Measurements from ENCODE around the gene CADM1. TPM values are rescaled to one million over a fixed set of nuclear protein-coding genes. Genes with fewer than 3 reads are reported as not detected.

The CADM1 gene
- total and polyA plus RNA-seq, 5 donors: 14.8 to 42.6 (median 31.9) TPM

- no peak overlapping the region for H3K4me3 ChIP-seq (ENCODE audit: low read length)
- H3K9me3 ChIP-seq (ENCODE audit: control insufficient read depth, low read length): no peaks in the 10 kb centered on the region
- H3K27ac ChIP-seq (ENCODE audit: low read length): no peak overlapping the region
- ATAC-seq: no peak
- 84% methylated on average over 6 of the region's 6 CpGs for WGBS
- intact Hi-C loops (cut with DNase I): no loop called here
- peaks cover 2% of the 10 kb centered on the region for H3K4me1 ChIP-seq (ENCODE audit: control insufficient read depth, insufficient read depth, low read length)
- no peaks in the 10 kb centered on the region for H3K27me3 ChIP-seq (ENCODE audit: control insufficient read depth, insufficient read depth)
- no peak for DNase-seq
Observed at GRCh38 chr11:115352805-115353485, 151.3 kb downstream of the CADM1 start.

GRCh38 chr11:115349335-115350017 lies 154.7 kb downstream of the CADM1 start:
- WGBS: 73% methylated on average over 7 of the region's 7 CpGs
- Histone ChIP-seq H3K27me3 (ENCODE audit: control insufficient read depth, insufficient read depth) (no peaks in the 10 kb centered on the region), H3K4me1 (ENCODE audit: control insufficient read depth, insufficient read depth, low read length) (peaks cover 2% of the 10 kb centered on the region), H3K9me3 (ENCODE audit: control insufficient read depth, low read length) (no peaks in the 10 kb centered on the region), H3K27ac (ENCODE audit: low read length) (no peak overlapping the region), H3K4me3 (ENCODE audit: low read length) (no peak overlapping the region)
- DNase-seq (no peak), ATAC-seq (no peak)
- intact Hi-C loops (cut with DNase I): loop anchor here in 1 of 4 donors (10.0 kb wide), 1 partner anchor 145 kb away; no protein-coding TSS in a partner anchor

GRCh38 chr11:115348416-115348815 lies 155.8 kb downstream of the CADM1 start:
- Histone ChIP-seq H3K9me3 (ENCODE audit: control insufficient read depth, low read length) (no peaks in the 10 kb centered on the region), H3K4me3 (ENCODE audit: low read length) (no peak overlapping the region), H3K27ac (ENCODE audit: low read length) (no peak overlapping the region), H3K27me3 (ENCODE audit: control insufficient read depth, insufficient read depth) (no peaks in the 10 kb centered on the region), H3K4me1 (ENCODE audit: control insufficient read depth, insufficient read depth, low read length) (peaks cover under 1% of the 10 kb centered on the region)
- intact Hi-C loops (cut with DNase I): loop anchor here in 1 of 4 donors (10.0 kb wide), 1 partner anchor 146 kb away; no protein-coding TSS in a partner anchor
- 87% methylated on average over 6 of the region's 6 CpGs for WGBS
- ATAC-seq: no peak
- no peak for DNase-seq

GRCh38 chr11:115347106-115347505 lies 157.1 kb downstream of the CADM1 start:
- no peaks in the 10 kb centered on the region for H3K27me3 ChIP-seq (ENCODE audit: control insufficient read depth, insufficient read depth)
- 88% methylated on average over 4 of the region's 4 CpGs for WGBS
- no peaks in the 10 kb centered on the region for H3K4me1 ChIP-seq (ENCODE audit: control insufficient read depth, insufficient read depth, low read length)
- intact Hi-C loops (cut with DNase I): loop anchor here in 1 of 4 donors (10.0 kb wide), 1 partner anchor 148 kb away; no protein-coding TSS in a partner anchor
- H3K9me3 ChIP-seq (ENCODE audit: control insufficient read depth, low read length): no peaks in the 10 kb centered on the region
- H3K4me3 ChIP-seq (ENCODE audit: low read length): no peak overlapping the region
- DNase-seq (no peak), ATAC-seq (no peak)
- no peak overlapping the region for H3K27ac ChIP-seq (ENCODE audit: low read length)

- Histone ChIP-seq H3K4me3 (ENCODE audit: low read length) (no peak overlapping the region), H3K27ac (ENCODE audit: low read length) (no peak overlapping the region), H3K4me1 (ENCODE audit: control insufficient read depth, insufficient read depth, low read length) (no peaks in the 10 kb centered on the region), H3K27me3 (ENCODE audit: control insufficient read depth, insufficient read depth) (no peaks in the 10 kb centered on the region), H3K9me3 (ENCODE audit: control insufficient read depth, low read length) (no peaks in the 10 kb centered on the region)
- ATAC-seq (no peak), DNase-seq (no peak)
- WGBS: 75% methylated on average over 2 of the region's 2 CpGs
- intact Hi-C loops (cut with DNase I): loop anchor here in 1 of 4 donors (10.0 kb wide), 1 partner anchor 149 kb away; no protein-coding TSS in a partner anchor
Observed at GRCh38 chr11:115345840-115346239, 158.4 kb downstream of the CADM1 start.

- Histone ChIP-seq H3K4me1 (ENCODE audit: control insufficient read depth, insufficient read depth, low read length) (no peaks in the 10 kb centered on the region), H3K9me3 (ENCODE audit: control insufficient read depth, low read length) (no peaks in the 10 kb centered on the region), H3K27me3 (ENCODE audit: control insufficient read depth, insufficient read depth) (no peaks in the 10 kb centered on the region), H3K27ac (ENCODE audit: low read length) (no peak overlapping the region), H3K4me3 (ENCODE audit: low read length) (no peak overlapping the region)
- DNase-seq (no peak), ATAC-seq (no peak)
- intact Hi-C loops (cut with DNase I): loop anchor here in 1 of 4 donors (10.0 kb wide), 1 partner anchor 149 kb away; no protein-coding TSS in a partner anchor
Observed at GRCh38 chr11:115345361-115345760, 158.9 kb downstream of the CADM1 start.

GRCh38 chr11:115344846-115345245 lies 159.4 kb downstream of the CADM1 start:
- no peak overlapping the region for H3K27ac ChIP-seq (ENCODE audit: low read length)
- WGBS: 66% methylated on average over 4 of the region's 4 CpGs
- ATAC-seq (no peak), DNase-seq (no peak)
- H3K4me3 ChIP-seq (ENCODE audit: low read length): no peak overlapping the region
- no peaks in the 10 kb centered on the region for H3K4me1 ChIP-seq (ENCODE audit: control insufficient read depth, insufficient read depth, low read length)
- H3K9me3 ChIP-seq (ENCODE audit: control insufficient read depth, low read length): no peaks in the 10 kb centered on the region
- H3K27me3 ChIP-seq (ENCODE audit: control insufficient read depth, insufficient read depth): no peaks in the 10 kb centered on the region
- intact Hi-C loops (cut with DNase I): loop anchor here in 2 of 4 donors (5.0 to 10.0 kb wide), 2 partner anchors 150 to 157 kb away; partner anchors contain the start of gene CADM1 (in 1 of the 2)

- H3K9me3 ChIP-seq (ENCODE audit: control insufficient read depth, low read length): no peaks in the 10 kb centered on the region
- H3K4me1 ChIP-seq (ENCODE audit: control insufficient read depth, insufficient read depth, low read length): no peaks in the 10 kb centered on the region
- intact Hi-C loops (cut with DNase I): loop anchor here in 2 of 4 donors (5.0 to 10.0 kb wide), 2 partner anchors 153 to 160 kb away; partner anchors contain the start of gene CADM1 (in 1 of the 2)
- DNase-seq (no peak), ATAC-seq (no peak)
- H3K27me3 ChIP-seq (ENCODE audit: control insufficient read depth, insufficient read depth): no peaks in the 10 kb centered on the region
- H3K27ac ChIP-seq (ENCODE audit: low read length): no peak overlapping the region
- H3K4me3 ChIP-seq (ENCODE audit: low read length): no peak overlapping the region
- WGBS: 87% methylated on average over 3 of the region's 3 CpGs
Observed at GRCh38 chr11:115342142-115342541, 162.1 kb downstream of the CADM1 start.

GRCh38 chr11:115340874-115341273 lies 163.3 kb downstream of the CADM1 start:
- Histone ChIP-seq H3K4me3 (ENCODE audit: low read length) (no peak overlapping the region), H3K4me1 (ENCODE audit: control insufficient read depth, insufficient read depth, low read length) (no peaks in the 10 kb centered on the region), H3K9me3 (ENCODE audit: control insufficient read depth, low read length) (no peaks in the 10 kb centered on the region), H3K27me3 (ENCODE audit: control insufficient read depth, insufficient read depth) (no peaks in the 10 kb centered on the region), H3K27ac (ENCODE audit: low read length) (no peak overlapping the region)
- 94% methylated on average over 3 of the region's 3 CpGs for WGBS
- ATAC-seq (no peak), DNase-seq (no peak)
- intact Hi-C loops (cut with DNase I): loop anchor here in 2 of 4 donors (5.0 to 10.0 kb wide), 2 partner anchors 154 to 161 kb away; partner anchors contain the start of gene CADM1 (in 1 of the 2)

- H3K4me3 ChIP-seq (ENCODE audit: low read length): no peak overlapping the region
- H3K4me1 ChIP-seq (ENCODE audit: control insufficient read depth, insufficient read depth, low read length): no peaks in the 10 kb centered on the region
- no peak for ATAC-seq
- 79% methylated on average over 3 of the region's 3 CpGs for WGBS
- no peak for DNase-seq
- no peaks in the 10 kb centered on the region for H3K9me3 ChIP-seq (ENCODE audit: control insufficient read depth, low read length)
- no peaks in the 10 kb centered on the region for H3K27me3 ChIP-seq (ENCODE audit: control insufficient read depth, insufficient read depth)
- intact Hi-C loops (cut with DNase I): loop anchor here in 3 of 4 donors (5.0 to 10.0 kb wide), 3 partner anchors 164 to 936 kb away; partner anchors contain the start of gene CADM1 (in 1 of the 3)
- H3K27ac ChIP-seq (ENCODE audit: low read length): no peak overlapping the region
Observed at GRCh38 chr11:115338476-115338875, 165.7 kb downstream of the CADM1 start.

All from right cardiac atrium (tissue), 5 donors.